HG03460 (cell line): Measurements from ENCODE around the gene DEXI.
A peak's percentile ranks its signal among the peaks of the same experiment; 100 is the strongest.

Source experiments
- ATAC-seq: cut with Tn5 transposase; IDR thresholded peaks from one replicate; pipeline ENCODE4 v1.9.1; 2021; ENCODE audit not compliant: unreplicated experiment

DEXI gene

DNA sequence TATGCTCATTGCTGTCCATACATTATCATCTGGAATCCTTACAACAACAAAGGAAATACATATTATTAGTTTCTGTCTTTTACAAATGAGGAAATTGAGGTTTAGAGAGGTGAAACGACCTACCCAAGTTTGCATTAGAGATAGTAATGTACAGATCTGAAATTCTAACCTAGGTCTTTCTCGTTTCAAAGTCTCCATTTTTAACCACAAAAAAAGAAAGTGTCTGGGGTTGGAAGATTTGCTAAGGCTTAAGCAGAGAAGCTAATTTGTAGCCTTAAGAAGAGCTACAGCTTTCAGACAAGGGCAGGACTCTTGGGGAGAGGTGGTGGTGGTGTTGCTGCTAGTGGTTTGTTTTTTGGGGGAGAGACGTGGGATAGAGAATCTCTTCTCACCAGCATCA is 46.1 kb downstream of the DEXI start:
- peak; percentile 40 for ATAC-seq

DNA sequence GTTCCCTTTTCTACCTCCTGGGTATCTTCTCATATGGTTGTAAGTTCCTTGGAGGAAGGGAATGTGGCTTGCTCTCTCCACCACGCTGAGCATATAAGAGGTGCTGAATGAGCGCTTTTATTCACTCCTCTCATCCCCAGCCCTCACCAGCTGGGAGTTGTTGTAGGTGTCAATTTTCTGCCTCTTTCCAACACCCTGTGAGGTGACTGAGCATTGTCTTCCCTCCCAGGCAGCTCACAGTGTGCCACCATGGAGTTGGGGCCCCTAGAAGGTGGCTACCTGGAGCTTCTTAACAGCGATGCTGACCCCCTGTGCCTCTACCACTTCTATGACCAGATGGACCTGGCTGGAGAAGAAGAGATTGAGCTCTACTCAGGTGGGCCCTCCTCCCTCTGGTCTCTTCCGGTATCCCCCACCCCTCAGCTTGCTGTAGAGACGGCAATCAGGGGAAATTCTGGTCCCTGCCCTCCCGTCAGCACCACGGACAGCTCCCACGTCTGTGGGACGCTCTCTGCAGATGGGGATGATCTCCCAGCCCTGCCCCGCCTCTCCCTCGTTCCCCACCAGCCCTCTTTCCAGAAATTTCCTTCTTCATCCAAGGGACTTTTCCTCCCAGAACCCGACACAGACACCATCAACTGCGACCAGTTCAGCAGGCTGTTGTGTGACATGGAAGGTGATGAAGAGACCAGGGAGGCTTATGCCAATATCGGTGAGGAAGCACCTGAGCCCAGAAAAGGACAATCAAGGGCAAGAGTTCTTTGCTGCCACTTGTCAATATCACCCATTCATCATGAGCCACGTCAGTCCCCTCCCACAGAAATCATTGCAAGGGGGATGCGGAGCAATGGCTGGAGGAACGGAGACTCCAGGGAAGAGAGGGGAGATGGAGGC is 47.0 kb downstream of the DEXI start:
- no peak for ATAC-seq

DNA sequence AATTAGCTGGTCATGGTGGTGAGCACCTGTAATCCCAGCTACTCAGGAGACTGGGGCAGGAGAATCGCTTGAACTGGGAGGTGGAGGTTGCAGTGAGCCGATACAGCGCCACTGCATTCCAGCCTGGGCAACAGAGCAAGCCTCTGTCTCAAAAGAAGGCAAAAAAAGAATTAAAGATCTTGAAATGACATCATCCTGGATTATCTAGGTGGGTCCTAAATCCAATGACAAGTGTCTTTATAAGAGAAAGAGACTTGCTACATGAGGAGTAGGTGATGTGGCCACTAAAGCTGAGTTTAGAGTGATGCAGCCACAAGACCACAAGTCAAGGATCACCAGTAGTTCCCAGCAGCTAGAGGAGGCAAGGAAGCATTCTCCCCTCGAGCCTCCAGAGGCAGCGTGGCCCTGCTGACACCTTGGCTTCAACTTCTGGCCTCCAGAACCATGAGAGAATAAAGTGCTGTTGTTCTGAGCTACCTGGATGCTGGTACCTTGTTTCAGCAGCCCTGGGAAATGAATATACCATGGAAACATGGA is 49.4 kb downstream of the DEXI start:
- no peak for ATAC-seq

DNA sequence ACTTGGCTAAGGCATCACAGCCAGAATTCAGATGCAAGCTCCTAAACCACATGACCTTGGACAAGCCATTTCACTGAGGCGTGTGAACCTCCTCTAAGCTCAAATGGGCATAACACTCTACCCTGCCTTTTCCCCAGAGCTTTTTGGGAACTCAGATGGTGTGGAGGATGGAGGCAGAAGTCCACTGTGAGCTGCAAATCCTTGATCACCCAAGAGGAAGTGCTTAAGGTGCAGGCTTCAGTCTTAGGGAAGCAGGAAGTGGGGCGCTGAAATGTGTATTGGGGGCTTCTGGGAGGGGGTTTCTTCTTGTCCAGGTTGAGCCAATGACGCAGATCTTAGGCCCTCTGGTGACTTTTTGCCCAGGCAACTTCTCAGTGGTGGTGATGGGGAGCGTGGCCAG is 52.4 kb downstream of the DEXI start:
- ATAC-seq, result no peak

DNA sequence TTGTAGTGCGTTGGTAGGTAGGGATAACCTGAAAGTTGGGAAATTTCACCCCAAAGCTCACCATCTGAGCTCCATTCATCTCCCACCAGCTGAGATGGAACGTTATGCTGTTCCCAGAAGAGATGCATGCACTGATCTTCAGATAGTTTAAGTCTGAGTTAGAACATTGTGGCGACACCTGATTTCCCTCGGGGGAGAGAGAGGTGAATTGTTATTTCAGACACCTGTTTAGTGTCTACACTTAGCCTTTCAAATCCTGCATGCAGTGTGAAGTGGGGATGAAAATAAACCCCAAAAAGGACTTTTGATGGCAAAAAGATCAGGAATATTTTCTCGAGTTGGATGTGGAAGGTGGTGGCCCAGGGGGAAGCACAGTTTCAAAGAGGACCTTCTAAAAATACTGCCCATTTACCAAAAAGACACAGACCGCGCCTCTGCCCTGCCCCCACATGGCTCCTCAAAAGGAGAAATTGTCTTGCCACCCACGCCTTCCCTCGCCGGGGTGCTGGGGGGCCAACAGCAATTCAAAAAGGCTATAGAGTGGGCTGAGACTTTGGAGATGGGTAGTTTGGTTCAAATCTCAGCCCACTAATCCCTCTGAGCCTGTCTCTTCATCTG is 53.8 kb downstream of the DEXI start:
- ATAC-seq, result no peak

DNA sequence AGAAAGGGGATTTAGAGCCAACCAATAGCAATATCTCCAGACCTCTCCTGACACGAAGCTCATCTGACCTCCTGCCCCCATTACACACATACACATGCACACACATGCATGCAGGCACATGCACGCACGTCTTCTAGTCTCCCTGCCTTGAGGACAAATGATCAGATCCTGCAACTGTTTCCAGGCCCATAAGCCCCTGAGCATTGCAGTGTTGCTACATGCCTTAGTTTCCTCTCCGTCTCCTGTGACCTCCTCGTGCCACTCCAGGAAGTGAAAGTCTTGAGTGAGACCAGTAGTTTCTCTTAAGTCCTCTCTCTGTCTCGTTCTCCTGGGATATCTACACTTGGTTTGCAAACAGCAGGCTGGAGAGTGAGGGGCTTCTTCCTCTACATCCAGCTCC is 57.0 kb downstream of the DEXI start:
- ATAC-seq, result no peak

DNA sequence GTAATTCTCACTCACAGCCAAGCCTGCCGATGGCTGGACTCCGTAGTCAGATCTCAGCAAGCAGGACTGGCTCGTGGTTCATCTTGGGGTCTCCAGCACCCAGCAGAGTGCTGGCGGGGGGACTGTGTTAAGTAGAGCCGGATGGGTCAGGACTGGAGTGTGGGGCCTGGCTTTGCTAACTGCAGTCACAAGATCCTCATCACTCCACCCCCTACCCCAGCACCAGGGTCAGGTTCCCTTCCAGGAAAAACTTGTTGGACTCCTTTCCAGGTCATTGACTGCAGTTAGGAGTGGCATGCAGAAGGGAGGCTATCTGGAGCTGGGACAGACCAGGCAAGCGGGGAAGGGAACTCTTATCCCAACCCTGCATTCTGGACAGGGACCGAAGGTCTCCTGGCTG is 59.3 kb downstream of the DEXI start:
- no peak for ATAC-seq

DNA sequence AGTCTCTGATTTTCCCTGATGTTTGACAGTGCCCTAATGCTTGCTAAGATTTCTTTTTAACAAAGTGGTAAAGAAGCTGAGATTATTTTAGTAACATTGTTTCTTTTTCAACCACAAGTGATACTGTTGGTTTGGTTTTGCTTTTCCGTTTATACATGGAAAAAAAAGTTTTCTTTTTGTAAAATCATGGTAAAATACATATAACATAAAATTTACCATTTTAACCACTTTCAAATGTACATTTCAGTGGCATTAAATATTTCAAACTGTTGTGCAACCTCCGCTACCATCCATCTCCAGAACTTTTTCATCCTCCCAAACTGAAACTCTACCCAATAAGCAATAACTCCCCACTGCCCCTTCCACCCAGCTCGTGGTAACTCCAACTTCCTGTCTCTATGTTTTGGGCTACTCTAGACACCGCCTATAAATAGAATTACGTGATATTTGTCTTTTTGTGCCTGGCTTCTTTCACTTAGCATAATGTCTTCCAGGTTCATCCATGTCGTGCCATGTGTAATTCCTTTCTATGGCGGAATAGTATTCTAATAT is 60.7 kb downstream of the DEXI start:
- no peak for ATAC-seq

DNA sequence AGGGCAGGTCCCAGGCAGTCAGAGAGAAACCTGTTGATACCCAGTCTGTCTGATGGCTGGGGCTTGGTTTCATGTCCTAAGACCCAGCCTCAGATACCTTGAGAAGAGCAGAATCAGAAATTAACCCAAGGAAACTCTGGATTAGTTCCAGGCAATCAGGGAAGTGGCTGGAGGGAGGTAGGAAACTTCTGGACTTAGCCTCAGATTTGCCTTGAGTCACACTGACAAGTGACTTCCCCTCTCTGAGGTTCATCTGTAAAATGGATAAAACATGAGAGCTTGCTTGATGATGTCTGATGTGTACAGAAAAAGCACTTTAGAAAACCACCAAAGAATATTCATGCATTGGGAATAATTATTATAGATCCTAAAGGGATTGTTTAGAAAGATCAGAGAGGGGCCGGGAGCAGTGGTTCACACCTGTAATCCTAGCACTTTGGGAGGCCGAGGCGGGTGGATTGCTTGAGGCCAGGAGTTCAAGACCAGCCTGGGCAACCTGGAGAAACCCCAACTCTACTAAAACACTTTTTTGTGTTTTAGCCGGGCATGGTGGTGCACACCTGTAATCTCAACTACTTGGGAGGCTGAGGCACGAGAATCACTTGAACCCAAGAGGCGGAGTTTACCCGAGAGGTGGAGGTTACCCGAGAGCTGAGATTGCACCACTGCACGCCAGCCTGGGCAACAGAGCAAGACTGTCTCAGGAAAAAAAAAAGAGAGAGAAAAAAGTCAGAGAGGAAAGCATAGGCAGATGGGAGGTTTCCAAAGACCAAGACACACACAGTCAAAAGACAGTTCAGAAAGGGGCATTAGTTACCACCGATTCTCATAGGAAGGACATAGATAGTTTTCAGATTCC is 61.4 kb downstream of the DEXI start:
- ATAC-seq, result no peak

DNA sequence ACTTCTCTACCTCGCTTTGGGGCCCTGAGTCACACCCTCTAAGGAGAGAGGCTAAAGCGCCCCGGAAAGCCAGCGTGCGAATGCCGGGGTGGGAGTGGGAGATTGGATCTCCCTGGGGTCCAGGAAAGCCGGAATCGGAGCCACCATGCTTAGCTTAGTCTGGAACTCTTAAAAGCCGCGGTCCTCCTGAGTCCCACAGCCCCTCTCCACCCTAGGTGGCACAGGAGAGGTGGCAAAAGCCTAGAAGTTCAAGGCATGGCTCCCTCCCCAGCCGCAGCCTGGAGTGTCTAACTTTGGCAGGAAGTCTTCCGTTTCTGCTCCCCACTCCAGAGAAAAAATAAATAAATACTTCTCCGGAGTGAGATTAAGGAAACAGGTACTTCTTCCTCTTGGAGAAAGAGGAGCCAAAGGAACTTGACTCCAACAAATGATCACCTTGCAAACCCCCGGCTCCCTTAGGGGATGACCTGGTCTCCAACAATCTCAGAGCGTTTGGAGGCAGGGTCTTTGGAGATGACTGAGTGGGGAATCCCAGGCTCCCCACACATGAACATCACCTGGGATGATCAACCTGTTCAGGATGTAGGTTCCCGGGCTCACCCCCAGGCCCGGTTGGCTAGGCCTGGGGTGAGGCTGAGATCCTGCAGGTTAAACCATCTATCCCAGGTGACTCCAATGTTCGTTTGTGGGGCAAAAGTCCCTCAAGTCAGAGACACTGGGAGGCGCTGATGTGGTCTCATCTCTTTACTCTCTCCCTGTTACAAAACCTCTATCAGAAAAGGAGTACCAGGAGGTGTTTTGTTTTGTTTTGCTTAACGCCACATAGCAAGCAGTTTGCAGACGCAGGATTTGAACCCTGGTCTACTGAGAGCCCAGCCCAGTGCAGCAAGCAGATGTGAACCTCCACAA is 62.3 kb downstream of the DEXI start:
- no peak for ATAC-seq
